HG03442 (cell line): ENCODE data around the gene JAK3.
"Not testable (repeated sequence)": the region's sequence is repeated elsewhere in the genome, so short reads cannot be mapped to it uniquely, and the experiment has no call there.

Experiments
- ATAC-seq: cut with Tn5 transposase; IDR thresholded peaks from one replicate; pipeline ENCODE4 v1.9.1; 2021; ENCODE audit warnings: mild to moderate bottlenecking, moderate library complexity; ENCODE audit not compliant: unreplicated experiment

Gene JAK3

DNA sequence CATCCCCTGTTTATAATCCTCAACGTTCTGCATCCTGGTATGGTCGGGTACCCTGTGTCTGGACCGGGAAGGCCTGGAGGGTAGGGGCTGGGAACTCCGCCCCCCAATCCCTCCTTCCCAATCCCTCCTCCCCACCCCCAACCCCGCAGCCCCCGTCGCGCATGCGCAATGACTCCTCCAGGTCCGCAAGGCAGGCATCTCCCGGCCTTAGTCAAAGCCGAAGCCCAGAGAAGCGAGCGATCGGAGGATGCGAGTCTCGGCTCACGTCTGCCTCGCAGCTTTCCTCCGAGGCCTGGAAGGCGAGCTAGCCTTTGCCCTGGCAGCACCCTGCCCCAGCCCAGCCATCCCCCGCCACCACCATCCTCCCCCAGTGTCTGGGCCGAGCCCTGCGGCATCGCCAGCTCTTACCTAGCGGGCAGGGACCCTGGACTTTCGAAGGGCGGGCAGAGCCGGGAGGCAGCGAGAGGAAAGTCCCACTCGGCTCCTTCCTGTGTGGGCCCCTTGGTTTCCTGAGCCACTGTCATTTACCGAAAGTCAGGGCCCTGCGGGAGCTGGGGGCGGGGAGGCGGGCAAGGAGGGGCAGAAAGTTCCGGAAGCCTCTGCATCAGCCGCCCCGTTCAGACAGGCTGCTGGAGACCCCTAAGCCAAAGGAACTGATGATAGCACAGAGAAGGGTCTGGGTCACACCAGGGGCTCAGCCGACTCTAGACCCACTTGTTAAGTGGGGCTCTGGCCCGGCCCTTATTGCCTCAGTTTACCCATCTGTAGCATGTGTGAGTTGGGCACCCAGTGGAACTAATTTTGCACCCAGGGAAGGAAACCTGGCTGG is at the start of gene JAK3:
Gene JAK3, minus strand, starts transcription at position 445 of the 829 bp plus-strand sequence. CDS start 3,565 bp downstream, outside the sequence.
- ATAC-seq = peak; percentile 59

DNA sequence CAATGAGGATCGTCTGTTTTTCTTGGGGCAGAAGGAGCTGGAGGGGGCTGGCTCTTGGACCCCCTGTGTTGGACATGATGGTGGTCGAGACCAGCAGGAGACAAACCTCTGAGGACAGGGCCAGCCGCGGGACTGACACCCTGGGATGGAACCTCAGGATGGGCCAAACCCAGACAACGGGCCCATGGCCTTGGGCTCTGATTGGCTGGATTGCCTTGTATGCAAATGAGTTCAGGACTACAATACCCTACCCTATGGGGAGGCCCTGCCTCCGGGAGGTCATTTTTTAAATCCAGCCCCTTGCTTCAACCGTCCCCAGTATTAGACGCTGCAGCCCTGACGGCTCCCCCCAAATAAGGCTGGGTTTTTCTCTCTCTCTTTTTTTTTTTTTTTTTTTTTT is 46.0 kb upstream of the JAK3 start:
- no peak for ATAC-seq

DNA sequence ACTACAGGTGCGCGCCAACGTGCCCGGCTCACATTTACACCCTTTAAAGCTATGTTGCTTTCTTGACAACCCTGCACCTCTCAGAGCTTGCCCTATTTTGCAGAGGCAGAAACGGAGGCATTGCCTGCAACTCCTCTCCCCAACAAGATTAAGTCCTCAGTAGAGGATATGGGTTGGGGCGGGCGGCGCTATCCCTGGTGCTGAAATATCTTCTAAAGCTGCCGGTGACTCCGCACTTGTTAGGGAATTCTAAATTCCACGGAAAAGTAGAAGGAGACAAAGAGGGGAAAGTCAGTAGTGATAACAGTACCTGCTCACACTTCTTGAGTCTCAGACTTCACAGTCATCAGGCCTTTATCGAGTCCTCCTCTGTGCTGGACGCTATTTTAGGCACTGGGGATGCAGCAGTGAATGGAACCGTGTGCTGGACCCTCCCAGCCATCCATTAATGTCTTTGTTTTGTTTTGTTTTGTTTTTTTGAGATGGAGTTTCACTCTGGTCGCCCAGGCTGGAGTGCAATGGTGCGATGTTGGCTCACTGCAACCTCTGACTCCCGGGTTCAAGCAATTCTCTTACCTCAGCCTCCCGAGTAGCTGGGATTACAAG is 41.9 kb upstream of the JAK3 start:
- no peak for ATAC-seq

GRCh38 chr19:17888260-17888659 is 40.5 kb upstream of the JAK3 start:
- ATAC-seq = no peak

- not testable (repeated sequence) for ATAC-seq
Measured at GRCh38 chr19:17887221-17887620, 39.4 kb upstream of the JAK3 start.

DNA sequence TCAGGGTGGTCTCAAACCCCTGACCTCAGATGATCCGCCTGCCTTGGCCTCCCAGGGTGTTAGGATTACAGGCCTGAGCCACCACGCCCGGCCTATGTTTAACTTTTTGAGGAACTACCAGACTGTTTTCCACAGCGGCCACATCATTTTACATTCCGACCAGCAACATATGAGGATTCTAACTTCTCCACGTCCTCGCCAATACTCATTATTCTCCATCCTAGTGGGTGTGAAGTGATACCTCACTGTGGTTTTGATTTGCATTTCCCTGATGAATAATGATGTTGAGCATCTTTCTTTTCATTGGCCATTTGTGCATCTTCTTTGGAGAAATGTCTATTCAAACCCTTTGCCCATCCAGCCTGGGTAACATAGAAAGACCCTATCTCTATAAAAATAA is 38.7 kb upstream of the JAK3 start:
- ATAC-seq = no peak

DNA sequence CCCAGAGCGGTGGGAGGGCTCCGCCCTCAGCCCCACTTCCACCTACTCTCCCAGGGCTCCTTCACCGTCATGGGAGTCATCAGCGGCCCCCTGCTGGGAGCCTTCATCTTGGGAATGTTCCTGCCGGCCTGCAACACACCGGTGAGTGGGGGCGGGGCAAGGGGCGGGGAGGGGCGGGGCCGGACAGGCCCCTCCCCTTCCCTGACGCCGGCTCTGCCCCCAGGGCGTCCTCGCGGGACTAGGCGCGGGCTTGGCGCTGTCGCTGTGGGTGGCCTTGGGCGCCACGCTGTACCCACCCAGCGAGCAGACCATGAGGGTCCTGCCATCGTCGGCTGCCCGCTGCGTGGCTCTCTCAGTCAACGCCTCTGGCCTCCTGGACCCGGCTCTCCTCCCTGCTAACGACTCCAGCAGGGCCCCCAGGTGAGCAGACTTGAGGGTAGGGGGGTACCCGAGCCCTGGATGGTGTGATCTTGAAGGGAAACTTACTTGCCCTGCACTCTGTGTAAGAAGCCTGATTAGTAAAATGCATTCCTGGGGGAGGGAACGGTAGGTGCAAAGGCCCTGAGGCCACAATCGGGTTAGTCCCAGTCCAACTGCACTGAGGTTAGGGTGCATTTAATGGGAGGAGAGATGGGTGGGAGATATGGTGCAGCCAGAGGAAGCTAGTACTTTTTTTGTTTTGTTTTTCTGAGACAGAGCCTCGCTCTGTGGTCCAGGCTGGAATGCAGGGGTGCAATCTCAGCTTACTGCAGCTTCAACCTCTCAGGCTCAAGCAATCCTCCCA is 36.0 kb upstream of the JAK3 start:
- ATAC-seq = no peak

DNA sequence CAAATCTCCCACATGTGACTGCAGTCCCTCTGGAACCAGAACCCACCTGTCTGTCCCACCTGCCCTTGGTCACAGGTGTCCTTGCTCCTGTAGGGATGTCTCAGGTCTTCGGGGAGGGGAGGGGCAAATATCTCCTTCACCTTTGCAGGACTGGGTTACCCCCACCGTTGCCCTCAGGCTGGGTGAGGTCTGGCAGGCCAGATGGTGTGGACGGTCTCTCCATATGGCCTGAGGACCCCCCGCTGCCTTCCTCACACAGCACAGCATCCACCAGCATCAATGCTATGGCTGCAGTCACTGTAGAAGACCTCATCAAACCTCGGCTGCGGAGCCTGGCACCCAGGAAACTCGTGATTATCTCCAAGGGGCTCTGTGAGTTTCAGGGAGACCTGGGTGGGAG is 33.9 kb upstream of the JAK3 start:
- no peak for ATAC-seq

DNA sequence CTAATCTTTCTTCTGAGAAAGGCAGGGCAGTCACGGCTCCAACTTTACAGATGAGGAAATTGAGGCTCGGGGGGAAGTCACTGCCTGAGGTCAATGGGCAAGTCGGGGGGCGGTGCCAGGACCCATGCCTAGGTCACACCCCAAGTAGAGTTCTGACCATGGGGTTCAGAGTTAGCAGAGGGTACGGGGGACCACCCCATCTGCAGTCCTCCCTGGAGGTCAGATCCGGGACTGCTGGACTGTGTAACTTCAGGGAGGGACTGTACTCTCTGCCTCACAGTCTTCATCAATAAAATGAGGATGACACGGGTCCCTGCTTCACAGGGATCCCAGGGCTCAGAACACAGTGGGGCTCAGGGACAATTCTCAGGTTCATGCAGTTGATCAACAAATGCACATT is 31.7 kb upstream of the JAK3 start:
- ATAC-seq = no peak

GRCh38 chr19:17877696-17878095 is 29.9 kb upstream of the JAK3 start:
- ATAC-seq = no peak

- ATAC-seq = no peak
Measured at GRCh38 chr19:17874758-17875135, 27.0 kb upstream of the JAK3 start.

DNA sequence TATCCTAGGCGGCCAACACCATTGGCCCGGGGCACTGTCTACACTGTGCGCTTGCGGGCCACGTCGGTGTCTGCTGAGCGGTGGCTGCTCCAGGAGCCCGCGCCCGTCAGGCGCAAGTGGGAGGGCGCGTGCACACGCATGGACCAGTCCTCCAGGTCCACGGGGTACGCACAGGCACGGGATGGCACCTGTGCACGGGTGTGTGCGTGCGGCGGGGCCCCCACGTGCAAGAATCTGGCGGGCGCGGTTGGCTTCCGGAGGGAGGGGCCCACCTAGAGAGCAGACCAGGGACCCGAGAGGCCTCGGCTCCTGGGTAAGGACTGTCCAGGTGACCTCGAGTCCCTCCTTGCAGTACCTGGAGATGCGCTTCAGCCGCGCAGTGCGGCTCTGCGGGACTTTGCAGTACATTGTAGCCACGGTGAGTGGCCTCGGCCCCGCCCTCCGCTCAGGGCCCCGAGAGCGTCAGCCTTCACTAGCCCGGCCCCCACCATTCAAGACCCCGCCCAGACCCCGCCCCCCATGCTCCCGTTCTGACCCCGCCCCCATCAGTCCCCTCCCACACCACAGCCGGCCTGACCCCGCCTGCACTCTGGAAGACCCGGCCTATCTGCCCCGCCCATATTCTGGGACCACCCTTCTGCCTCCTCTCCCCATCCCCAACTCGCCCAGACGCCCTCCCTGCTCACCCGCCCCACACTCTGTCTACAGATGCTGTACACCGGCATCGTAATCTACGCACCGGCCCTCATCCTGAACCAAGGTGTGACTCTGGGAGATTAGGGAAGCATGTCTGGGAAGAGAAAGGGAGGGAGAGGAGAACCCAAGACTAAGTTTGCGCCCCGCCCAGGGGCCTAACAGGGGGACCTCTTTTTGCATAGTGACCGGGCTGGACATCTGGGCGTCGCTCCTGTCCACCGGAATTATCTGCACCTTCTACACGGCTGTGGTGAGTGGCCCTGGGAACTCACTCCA is 26.3 kb upstream of the JAK3 start:
- ATAC-seq = no peak

GRCh38 chr19:17872251-17873001 is 24.6 kb upstream of the JAK3 start:
- no peak for ATAC-seq

GRCh38 chr19:17871878-17872250 is 24.1 kb upstream of the JAK3 start, which contains the start of gene SLC5A5:
Gene SLC5A5 (plus strand): TSS chr19:17871945. CDS start chr19:17872320, 375 bp downstream.
- ATAC-seq = no peak

DNA sequence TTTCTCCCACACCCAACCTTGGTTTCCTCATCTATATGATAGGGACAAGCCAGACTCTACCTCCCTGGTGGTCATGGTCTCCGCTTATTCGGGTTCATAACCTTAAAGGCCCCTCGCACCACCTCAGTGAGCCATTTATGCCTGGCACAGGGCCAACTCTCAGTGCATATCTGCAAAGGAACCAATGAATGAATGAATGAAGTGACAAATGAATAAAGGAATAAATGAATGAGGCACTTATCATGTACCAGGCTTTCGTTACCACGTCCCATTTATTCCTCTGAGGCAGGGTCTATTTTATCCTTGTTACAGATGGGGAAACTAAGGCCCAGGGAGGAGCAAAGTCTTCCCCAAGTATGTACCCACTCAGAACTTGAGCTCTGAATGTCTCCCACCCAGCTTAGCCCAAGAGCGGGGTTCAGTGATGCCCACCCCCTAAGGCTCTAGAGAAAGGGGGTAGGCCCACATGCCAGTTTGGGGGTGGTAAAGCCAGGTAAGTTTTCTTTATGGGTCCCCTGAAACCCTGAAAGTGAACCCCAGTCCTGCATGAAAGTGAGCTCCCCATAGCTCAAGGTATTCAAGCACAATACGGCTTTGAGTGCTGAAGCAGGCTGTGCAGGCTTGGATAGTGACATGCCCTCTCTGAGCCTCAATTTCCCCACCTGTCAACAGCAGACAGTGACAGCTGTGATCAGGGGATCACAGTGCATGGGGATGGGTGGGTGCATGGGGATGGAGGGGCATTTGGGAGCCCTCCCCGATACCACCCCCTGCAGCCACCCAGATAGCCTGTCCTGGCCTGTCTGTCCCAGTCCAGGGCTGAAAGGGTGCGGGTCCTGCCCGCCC is 23.5 kb upstream of the JAK3 start:
- no peak for ATAC-seq

DNA sequence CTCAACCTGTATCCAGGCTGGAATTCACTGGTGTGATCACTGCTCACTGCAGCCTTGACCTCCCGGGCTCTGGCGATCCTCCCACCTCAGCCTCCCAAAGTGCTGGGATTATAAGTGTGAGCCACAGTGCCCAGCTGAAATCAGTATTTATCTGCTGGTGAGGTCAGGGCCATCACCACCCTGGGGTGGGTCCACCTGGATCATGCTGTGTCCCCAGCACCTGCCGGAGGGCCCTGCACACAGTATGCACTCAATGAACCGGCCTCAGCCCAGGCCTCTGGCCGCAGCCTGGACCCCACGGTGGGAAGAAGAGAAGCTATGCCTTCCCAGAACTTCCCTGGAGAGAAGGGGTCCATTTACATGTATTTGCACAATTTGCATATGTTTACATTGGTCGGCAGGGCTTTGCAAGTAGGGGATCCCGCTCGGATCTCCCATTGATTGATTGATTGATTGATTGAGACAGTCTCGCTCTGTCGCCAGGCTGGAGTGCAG is 21.4 kb upstream of the JAK3 start:
- no peak for ATAC-seq

- ATAC-seq = no peak
Measured at GRCh38 chr19:17868669-17869068, 20.9 kb upstream of the JAK3 start.

DNA sequence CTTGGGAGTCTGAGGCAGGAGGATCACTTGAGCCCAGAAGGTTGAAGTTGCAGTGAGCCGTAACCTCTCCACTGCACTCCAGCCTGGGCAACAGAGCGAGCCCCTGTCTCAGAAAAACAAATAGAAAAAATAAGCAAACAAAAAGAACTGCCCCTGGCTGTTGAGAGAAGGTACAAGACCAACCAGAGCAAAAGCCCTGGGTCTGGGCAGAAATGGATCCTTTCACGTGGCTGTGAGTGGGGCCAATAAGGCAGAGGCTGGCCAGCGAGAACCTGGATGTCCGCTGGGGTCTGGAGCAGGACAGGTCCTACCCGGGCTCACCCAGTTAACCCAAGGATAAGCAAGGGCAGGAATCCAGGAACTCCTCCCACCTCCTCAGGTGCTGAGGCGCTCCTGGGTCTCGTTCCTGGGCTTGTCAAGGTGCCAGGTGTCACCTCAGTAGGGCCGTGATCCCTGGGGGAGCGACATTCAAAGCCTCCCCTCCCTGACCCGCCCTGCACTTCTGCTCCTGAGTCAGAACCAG is 19.2 kb upstream of the JAK3 start:
- no peak for ATAC-seq
